Smooth muscle cell of the brain vasculature (primary cell): ENCODE measurements around the gene PPP6R3.

ENCODE experiments used
- DNase-seq: peaks from one replicate; pipeline ENCODE4 v3.0.0-alpha.2; 2012; ENCODE audit warnings: low read depth, low spot score

PPP6R3 gene

DNA sequence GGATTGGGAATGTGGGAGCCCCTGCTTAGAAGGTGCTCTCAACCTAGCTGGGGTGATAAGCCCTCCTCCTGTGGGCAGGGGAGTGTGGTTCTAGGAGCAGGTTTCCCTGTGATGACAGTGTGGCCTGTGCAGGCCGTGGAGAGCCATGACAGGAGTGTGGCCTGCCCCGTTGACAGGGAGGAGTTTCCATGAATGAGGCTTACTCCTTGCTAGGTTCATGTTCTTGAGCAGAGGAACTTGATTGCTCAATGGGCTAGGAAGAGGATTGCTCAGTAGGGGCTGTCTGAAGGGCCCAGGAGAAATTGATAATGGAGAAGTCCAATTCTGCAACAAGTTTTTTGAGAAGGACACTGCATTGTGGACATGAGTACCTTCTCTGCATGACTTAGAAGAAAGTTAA is 92.0 kb downstream of the PPP6R3 start:
- no peak for DNase-seq

DNA sequence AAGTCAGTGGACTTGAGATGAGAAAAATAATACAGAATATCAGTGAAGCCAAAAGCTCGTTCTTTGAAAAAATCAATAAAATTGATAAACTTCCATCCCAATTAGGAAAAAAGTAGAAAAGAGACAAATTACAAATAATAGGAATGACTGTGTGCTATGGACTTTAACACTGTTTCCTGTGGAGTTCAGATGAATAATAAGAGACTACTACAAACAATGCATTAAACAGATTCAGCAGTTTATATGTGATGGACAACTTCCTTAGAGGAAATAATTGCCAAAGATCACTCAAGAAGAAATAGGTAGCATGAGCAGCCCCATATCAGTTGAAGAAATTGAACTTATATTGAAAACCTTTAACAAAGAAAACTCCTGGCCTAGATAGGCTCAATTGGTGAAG is 99.7 kb downstream of the PPP6R3 start:
- no peak for DNase-seq

DNA sequence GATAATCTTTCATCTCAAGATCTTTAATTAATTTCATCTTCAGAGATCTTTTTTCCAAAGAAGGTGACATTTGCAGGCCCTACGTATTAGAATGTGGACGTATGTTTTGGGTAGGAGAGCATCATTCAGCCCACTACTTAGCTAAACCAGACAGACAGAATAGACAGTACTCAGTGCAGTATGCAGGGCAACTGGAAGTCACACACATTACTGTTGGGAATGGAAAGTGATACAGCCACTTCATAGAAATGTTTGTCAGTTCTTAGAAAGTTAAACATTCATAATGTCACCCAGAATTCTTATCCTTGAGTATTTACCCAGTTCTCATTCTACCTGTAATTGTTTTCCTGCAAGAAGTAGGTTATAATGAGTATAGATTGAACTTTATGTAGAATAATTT is 102.9 kb downstream of the PPP6R3 start:
- no peak for DNase-seq

DNA sequence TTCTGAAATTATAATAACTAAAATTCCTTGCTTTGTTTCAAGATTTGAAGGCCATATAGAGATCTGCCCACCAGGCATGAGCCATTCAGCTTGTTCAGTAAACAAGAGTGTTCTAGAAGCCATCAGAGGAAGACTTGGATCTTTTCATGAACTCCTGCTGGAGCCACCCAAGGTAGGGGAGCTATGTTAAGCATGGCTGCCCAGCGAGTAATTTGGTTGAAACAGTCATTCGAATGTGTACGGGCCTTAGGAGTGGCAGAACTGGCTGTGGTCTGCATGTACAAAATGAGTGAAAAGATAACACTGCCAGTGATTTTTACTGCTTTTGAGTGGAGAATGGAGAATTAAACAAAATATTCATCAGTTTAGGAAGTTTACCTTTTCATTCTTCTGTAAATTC is 103.7 kb downstream of the PPP6R3 start:
- no peak for DNase-seq

DNA sequence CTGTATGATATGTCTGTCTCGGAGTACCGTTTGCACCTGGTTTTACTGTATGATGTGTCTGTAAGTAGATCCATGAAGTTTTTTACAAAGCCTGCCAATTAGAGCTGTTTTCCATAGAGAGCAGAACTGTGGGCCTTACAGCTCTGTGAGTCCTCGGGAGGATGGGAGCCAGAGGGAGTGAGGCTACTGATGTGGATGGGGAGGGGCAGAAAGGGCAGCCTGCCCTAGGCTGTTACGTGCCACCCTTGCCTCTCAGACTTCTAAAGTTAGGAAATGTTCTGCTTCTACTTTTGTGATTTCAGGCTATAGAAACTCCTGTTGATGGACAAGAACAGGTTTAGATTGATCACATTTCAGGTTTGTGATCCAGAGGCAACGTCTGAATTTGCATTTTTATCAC is 105.2 kb downstream of the PPP6R3 start:
- no peak for DNase-seq

DNA sequence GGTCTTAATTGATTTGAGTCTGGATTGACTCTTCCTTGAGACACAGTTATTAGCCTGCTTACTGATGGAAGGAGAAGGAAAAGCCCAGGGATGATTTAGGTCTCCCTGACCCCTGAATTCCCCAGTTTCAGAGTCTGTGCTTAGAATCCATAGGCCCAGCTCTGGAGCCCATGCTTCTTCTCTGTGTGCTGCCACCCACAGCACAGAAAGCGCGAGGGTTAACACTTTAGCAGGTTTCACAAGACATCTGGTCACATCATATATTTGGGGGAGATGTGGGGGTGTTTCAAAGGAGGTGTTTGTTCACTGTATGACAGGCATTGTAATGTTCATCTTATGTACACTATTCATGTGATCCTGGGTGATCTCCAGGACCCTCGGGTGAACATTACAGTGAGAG is 107.0 kb downstream of the PPP6R3 start:
- DNase-seq = no peak

DNA sequence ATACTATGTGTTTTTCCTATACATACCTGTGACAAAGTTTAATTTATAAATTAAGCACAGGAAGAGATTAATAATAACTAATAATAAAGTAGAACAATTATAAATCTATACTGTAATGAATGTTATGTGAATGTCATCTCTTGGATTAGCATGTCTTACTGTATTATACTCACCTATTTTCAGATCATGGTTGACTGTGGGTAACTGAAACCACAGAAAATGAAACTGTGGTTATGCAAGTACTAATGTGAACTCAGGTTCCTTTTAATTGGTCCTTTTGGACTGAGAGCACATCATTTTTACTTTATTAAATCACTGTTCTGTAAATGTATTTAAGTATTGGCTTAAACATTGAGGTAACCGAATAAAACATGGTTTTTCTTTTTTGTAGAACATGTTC is 108.8 kb downstream of the PPP6R3 start:
- DNase-seq = no peak

DNA sequence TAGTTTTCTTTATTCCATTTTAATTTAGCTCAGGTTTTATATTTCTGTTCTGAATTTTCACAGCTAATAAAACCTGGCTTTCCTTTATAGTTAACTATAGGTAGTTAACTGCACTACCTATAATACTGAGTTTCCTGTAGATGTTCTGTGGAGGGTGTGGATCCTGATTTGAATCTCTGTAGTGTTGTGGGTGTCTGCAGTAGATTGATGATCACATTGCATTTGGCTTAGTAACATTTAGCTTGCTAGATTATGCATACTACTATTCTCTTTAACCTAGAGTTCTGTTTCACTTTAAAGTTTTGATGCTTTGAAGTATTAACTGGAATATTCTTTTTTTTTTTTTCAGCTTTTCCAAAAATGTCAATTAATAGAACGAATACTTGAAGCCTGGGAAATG is 110.1 kb downstream of the PPP6R3 start:
- no peak for DNase-seq

DNA sequence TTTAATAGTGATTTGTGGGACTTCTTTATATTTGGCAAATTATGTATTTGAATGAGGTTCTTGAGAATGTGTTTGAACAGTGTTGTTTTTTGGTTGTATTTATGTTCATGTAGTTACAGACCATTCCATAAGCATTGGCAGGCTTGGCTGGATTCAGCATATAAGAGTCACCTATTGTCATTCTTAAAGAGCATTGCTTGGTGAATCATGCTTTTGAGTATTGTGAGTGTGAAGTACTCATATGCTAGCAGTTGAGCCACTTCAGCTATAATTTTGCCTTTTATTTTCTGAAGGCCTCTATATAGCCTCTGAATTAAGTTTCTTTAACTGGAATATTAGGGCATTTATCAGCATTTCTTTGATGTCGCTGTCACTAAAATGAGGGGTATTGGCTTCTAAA is 113.8 kb downstream of the PPP6R3 start:
- no peak for DNase-seq

DNA sequence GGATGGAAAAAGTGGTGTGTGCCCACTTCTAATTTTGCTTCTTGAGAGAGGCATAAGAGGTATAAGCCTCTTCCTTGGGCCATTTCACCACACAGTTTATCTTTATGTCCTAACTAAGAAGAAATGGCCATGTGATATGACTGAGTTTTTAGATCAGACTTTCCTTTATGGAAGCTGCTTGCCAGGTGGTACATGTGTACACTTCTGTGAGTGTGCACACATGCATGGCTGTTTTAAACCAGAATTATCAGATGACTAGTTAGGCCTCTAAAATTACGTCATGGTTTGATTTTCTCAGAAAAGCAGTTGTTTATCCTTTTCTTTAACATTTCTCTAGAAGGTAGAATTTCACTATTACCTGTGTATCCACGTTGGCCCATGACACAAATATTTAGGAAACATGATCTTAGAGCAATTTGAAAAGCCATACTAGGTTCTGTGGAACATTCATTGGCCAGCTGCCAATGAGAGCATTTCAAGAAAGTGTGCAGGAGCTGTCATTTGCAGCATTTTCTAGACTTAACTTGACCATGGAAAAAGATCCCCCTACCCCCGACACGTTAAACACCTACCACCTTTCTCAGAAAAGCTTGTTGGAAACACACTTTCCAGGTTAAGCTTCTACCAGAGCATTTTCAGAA is 114.6 kb downstream of the PPP6R3 start:
- no peak for DNase-seq

DNA sequence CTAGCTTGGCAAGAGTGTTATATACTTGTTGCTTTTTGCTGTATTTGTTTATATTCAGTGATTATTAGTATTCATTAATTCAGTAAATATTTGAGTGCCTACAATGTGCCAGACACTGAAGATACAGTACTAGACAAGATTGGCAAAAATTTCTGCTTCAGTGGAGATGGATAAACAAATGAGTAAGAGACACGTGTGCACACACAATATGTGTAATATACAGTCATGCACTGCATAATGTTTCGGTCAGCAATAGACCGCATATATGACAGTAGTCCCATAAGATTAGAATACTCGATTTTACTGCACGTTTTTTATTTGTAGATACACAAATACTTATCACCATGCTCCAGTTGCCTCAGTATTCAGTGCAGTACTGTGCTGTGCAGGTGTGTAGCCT is 118.9 kb downstream of the PPP6R3 start:
- no peak for DNase-seq

DNA sequence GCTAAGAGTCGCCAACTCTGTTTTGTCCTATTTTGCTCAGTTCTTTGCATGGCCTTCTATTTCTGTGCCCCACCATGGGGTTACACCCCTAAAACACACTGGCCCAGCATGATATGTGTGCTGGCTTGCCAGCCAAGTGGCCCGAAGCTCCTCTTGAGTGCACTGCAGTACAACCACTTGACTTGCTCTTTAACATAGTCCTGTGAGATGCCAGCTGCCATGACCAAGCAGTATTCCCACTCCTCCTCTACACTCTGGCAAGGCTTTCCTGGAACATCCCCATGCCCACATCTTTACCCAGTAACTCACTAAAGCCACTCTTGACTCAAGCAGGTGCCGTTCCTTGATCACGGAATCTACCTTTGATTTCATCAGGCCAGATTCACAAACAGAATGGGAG is 120.9 kb downstream of the PPP6R3 start:
- DNase-seq = no peak

DNA sequence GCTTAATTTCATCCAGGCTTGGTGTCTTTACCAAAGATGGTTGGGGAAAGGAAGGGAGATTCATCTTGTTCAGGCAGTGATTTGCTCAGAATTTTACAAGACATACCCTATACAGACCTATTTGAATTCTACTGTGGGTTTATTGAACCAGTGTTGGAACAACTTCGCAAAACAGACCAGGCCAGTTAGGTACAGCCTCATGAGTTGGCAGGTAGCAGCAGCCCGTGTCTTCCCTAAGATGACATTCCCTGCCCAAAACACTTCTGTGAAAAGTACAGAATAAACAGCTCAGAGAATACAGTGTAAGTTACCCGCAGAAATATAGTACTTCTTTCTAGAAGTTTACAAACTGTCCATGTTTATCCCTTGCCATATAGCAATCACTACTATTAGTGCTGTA is 121.3 kb downstream of the PPP6R3 start:
- no peak for DNase-seq

DNA sequence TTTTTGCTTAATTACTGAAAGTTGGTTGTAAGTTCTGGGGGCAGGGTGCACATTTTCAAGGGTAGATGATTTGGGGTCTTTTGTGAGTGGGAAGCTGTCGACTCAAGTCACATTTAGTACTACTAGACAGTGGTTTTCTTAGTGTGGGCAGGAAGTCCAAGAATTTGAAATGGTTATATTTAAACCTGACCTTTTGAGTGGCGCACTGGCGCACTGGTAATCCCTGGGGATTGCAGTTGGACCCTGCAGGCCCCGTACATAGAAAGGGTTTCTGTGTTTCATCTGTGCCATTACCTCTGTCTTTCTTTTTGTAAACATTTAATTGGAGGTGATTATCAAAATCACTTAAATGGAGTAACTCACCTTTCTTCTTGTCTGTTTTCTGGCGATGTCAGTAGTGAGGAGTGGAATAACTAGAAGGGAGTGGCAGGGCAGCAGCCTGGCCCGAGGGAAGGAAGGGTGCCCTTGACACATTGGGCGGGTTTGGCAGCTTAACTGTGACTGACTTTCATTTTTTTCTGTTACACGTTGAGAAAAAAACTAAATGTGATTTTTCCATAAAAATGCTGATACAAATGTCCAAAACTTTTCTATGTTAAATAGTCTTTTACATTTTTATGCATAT is 122.0 kb downstream of the PPP6R3 start:
- no peak for DNase-seq

DNA sequence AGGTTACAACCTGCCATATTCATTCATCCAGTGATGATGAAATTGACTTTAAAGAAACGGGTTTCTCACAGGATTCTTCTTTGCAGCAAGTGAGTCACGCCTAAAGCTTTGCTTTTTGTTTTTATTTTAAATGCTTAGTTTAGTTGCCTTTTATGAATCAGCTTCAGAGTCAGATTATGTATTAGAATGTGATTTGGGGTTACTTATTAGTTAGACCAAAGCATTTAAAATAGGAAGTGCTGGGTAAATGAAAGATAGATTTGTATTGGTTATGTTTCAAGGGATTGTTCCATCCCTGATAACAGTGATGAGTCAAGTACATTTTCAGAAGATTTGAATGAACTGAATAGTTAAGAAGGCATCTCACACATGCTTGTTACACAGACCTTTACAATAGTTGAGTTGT is 122.5 kb downstream of the PPP6R3 start:
- no peak for DNase-seq

DNA sequence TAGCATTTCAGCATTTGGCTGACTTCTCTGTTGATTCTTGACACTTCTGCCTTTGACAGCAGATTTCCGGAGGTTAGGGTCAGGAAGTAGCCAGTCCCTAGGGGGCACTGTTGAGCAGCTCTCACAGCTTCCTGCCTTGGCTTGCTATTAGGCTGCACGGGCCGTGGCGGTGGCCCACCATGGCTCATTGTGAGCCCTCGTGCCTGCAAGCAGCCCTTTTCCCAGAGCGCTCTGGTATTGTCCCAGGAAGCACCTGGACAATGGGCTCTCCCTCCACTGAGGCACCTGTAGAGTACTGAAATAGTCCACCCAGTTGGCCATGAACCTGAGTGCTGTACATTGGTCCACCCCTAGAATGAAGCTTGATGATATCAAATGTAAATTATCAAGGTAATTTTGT is 123.5 kb downstream of the PPP6R3 start:
- no peak for DNase-seq

DNA sequence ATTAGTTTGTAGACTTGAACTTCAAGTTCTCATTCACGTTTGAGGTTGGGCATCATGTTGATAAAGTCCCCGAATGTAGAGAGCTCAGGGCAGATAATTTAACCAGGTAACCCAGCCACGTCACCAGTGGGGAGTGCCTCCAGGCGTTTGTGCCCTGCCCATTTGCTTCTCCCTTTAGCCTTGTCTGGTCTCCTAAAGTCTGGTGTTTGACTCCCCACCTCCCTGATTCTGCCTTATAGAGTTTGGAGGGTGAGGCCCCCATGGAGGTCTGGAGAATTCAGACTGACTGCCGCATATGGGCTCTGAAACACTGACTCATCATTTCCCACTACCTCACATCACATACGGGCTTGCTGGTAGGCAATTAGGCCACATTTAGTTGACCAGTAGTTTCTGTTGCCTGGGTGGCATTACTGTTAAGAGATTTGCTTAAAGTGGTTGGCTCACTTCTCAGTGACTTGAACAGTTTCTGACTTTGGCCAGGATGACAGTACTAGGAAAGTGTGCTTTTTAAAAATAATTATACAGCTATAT is 124.5 kb downstream of the PPP6R3 start:
- DNase-seq = no peak

DNA sequence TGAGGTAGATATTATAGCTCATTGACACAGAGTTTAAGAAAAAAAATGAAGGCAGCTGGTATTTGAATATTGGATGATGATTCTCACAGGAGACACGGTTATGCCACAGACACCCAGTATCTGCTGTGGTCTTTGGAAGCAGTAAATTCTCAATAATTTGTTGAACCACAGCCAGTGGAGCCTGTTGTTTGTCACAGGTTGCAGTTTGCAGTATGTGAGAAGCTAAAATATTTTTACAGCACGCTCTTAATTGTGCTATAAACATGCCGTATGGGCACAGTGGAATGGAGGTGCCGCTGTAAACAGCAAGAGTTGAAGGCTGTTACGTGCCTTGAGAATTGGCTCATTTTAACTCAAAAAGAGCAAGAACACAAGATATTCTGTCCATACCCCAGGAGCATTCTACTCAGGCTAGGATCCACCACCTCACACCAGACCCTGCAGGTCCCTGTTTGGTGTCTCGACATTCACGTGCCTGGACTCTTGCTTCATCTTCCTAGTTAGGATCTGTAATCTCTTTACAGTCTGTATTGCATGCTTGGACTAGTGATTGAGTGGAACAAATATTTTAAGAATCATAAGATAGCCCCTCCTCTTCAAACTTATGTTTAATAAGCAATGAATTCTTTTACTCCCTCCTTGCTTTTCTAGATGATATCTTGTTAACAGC is 129.1 kb downstream of the PPP6R3 start:
- DNase-seq = no peak

DNA sequence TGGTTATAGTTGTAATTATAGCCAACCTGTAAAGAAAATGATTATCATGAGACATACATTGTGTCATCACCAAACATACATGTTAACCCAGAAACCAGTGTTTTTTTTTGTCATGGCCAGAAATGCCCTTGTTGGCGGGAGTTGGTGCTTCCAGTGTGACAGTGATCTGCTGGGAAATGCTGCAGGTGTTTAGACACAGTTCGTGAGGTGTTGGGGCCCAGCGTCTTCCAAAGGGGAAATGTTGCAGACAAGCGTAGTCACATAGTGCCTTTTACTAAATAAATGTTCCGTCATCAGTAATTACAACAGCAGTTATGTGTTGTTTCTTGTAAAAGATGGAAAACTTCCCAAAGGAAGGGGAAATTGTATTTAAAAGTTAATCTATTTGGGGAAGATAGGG is 131.2 kb downstream of the PPP6R3 start:
- no peak for DNase-seq

DNA sequence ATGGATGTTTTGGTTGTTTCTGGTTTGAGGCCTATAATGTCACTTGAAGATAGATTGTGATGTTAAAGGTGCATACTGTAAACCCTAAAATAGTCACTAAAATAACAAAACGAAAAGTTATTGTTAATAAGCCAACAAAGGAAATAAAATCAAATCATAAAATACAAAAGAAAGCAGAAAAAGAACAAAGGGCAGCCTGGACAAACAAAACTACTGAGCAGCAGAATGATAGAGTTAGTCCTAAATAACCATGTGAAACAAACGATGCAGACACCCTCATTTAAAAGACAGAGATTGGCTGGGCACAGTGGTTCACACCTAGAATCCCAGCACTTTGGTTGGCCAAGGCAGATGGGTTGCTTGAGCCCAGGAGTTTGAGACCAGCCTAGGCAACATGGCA is 132.9 kb downstream of the PPP6R3 start:
- DNase-seq = no peak

DNA sequence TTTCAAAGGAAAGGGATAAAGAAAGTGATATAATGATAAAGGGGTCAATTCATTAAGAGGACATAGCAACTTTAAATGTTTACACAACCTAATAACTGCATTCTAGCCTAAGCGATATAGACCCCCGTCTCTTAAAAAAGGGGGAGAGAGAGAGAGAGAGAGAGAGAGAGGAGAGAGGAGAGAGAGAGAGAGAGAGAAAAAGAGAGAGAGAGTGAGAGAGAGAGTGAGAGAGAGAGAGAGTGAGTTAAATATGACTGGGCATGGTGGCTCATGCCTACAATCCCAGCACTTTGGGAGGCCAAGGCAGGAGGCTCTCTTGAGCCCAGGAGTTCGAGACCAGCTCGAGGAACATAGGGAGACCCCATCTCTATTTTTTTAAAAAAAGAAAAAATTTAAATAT is 133.6 kb downstream of the PPP6R3 start:
- DNase-seq = no peak

DNA sequence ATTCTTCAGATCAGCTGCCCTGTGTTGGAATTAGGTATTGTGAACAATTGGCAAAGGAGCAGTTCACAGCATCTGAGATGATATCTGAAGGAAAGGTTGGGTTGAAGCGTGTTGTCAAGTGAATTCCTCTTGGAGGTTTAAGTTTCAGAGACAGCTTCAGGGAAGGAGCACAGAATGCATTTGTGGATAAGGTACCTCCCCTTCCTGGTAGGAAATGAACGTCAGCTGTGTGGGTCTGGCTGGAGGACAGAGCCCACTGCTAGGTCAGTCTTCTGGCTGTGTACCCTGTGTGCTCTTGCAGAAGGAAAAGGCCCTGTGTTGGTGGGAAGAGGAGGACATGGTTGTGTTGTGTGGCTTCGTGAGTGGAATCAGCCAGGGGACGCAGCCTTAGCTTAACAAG is 135.7 kb downstream of the PPP6R3 start:
- no peak for DNase-seq
